Kidney epithelial cell (primary cell): ENCODE data around the gene TENM4. TPM values are rescaled to one million over a fixed set of nuclear protein-coding genes. Genes with fewer than 3 reads are reported as not detected.

Experiments
- DNase-seq: peaks from one replicate; pipeline ENCODE4 v3.0.0-alpha.2; 2010; ENCODE audit warnings: low read depth
- H3K27me3 ChIP-seq: 2 replicates; pipeline ENCODE4 v1.6.0; 2011; ENCODE audit warnings: low read length; ENCODE audit not compliant: control insufficient read depth, insufficient read depth
- H3K36me3 ChIP-seq: 2 replicates; pipeline ENCODE4 v1.5.1; 2011; ENCODE audit warnings: low read length; ENCODE audit not compliant: control insufficient read depth, insufficient read depth
- H3K4me3 ChIP-seq: 2 replicates; pipeline ENCODE4 v1.5.1; 2011; ENCODE audit warnings: low read depth, mild to moderate bottlenecking, control low read depth, low read length
- CTCF ChIP-seq: IDR thresholded peaks from 2 replicates; pipeline ENCODE4 v1.5.1; 2011; ENCODE audit warnings: mild to moderate bottlenecking, moderate library complexity, low read length, control low read depth, inconsistent platforms; ENCODE audit not compliant: insufficient read depth, poor library complexity, severe bottlenecking
- total RNA-seq: library from RNA; depleted of rRNA; stranded (reverse); fragments of >200 nt; gene quantifications from 2 replicates; pipeline ENCODE4 v1.2.3, GENCODE V29; 2015

The TENM4 gene
- total RNA-seq, 1 donor from 2014 or later, result 35.3 TPM

DNA sequence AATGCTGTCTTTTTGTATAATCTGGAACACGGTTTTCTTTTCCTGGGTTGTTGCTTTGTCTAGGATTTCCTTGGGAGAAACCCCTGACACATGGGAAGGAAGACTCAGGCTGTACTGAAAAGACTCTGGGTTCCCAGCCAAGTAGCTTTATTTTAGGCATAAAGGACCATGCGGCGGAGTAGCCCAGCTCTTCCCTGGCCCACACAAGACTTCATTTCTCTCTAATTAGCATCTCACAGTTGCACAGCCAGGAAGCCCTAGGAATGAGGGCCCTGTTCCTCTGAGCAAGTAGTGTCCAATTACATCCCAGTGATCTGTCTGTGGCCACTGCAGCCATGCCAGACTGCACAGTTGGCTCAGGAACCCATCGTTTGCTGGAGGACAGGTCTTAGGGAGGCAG lies 319.5 kb downstream of the TENM4 start:
- no peak for TF ChIP-seq CTCF
- no peaks in the 10 kb centered on the region for H3K36me3 ChIP-seq
- H3K4me3 ChIP-seq, result no peak overlapping the region
- no peaks in the 10 kb centered on the region for H3K27me3 ChIP-seq
- DNase-seq, result no peak

DNA sequence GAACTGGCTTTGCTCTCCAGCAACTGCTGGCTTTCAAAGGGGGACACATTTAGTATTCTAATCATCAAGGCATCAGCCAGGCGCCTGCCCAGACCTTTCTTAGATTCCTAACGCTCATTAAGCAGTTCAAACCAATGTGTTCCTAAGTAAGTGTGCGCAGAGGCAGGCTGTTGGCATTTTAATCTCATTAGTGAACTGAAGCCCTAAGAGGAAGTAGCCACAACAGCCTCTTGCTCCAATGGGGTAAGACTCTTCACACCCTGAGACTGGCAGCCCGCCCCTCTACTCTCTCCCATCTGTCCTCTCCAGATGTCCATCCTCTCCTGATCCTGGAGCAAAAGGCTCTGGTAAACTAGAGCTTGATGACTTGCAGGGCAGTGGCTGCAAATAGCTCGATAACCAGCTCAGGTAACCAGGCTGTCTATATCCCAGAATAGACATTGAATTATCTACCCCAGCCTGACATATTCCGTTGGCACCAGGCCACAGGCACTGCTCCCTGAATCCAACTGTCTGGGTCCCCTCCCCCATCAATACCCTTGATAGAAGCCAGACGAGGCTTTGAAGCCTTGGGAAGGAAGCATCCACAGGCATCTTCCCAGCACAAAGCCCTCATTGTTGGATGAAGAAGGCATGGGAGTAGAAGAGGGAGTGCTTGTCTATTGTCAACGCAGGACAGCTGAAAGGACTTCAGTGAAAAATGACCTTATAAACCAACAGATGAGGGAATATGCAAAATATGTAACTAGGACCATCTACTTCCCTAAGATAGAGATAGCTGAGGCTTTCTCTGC lies 321.1 kb downstream of the TENM4 start:
- Histone ChIP-seq H3K27me3 (no peaks in the 10 kb centered on the region), H3K4me3 (no peak overlapping the region), H3K36me3 (no peaks in the 10 kb centered on the region)
- no peak for TF ChIP-seq CTCF
- DNase-seq, result no peak

DNA sequence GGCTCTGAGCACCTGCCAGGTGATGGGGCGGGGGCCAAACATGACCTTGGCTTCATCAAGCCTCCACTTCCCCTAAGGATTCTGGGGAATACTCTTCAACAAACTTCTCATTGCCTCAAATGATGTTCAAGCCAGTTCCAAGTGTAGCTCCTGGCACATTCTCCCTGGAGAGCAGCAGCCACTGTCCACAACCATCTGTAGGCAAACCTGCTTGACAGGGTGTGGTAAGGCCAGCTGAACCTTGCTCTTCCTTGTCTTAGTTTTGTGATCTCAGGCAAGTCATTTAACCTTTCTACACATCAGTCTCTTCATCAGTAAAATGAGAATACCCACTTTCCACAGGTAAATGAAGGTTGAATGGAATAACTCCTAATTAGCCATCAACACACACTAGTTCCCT lies 323.3 kb downstream of the TENM4 start:
- no peaks in the 10 kb centered on the region for H3K27me3 ChIP-seq
- TF ChIP-seq CTCF, result no peak
- no peak for DNase-seq

DNA sequence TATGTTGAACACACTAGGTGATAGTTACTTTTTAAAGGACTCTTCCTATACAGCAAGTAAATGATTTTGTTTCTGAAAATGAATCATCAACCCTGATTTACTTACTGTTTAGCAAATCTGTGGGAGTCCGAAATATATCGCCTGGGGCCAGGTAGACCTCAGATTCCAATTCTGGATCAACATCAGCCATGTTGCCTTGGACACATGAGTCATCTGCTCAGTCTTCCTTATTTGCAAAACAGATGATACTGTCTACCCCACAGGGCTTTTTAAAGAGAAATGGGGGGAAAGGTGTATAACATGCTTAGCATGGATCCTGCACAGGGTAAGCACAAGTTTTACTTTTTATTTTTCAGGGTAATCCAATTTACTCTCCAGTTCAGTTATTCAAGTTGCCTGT lies 324.2 kb downstream of the TENM4 start:
- TF ChIP-seq CTCF, result no peak
- no peak for DNase-seq
- H3K36me3 ChIP-seq, result no peaks in the 10 kb centered on the region
- H3K4me3 ChIP-seq, result no peak overlapping the region
- no peaks in the 10 kb centered on the region for H3K27me3 ChIP-seq

More for the DNA sequence above, 323.3 kb downstream of the TENM4 start:
- H3K36me3 ChIP-seq, result no peaks in the 10 kb centered on the region
- H3K4me3 ChIP-seq, result no peak overlapping the region

- TF ChIP-seq CTCF, result no peak
- DNase-seq, result no peak
- no peak overlapping the region for H3K4me3 ChIP-seq
- no peaks in the 10 kb centered on the region for H3K36me3 ChIP-seq
- no peaks in the 10 kb centered on the region for H3K27me3 ChIP-seq
These were observed 327.7 kb downstream of the TENM4 start for GRCh38 chr11:79113054-79113690.

GRCh38 chr11:79110796-79111195 lies 330.0 kb downstream of the TENM4 start:
- DNase-seq, result no peak
- no peak overlapping the region for H3K4me3 ChIP-seq
- no peaks in the 10 kb centered on the region for H3K27me3 ChIP-seq
- no peak for TF ChIP-seq CTCF
- no peaks in the 10 kb centered on the region for H3K36me3 ChIP-seq
